ENCODE results near the gene FCN3.
"Not testable (repeated sequence)": the region's sequence is repeated elsewhere in the genome, so short reads cannot be mapped to it uniquely, and the experiment has no call there.

Gene FCN3

DNA sequence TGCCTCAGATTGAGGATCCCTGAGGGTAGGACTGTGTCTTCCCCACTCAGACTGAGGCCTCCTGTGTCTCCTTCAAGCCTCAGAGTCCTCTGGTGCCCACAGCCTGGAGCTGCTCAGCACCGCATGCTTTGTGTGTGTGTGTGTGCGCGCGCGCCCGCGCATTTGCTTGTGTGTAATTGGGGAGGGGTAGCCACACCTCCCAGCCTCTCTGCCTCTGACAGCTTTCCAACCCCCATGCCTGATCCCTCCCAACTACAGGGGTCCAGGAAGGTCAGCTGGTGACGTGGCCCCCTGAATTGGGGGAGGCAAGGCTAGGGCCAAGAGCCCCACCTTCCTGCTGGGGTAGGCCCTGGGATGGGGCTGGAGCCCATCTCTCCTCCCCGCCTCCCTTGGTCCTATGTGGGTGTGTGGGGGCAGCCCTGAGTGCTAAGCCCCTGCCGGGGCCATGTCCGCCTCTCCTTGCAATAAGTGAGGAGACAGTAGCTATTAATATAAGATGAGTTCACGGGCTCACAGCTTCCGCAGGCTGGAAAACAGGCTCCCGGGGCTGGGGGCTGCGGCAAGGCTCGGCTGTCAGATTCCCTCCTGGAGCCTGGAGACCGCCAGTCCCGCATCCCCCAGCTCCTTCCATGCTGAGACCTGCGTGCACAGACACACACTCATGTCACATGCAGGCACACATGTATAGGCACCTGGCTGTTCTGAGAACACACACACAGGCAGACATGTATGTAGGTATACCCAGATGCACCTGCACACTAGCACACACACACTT is 24.8 kb upstream of the FCN3 start:
- FAIRE-seq (no peak), DNase-seq (ENCODE audit: low spot score) (no peak)

DNA sequence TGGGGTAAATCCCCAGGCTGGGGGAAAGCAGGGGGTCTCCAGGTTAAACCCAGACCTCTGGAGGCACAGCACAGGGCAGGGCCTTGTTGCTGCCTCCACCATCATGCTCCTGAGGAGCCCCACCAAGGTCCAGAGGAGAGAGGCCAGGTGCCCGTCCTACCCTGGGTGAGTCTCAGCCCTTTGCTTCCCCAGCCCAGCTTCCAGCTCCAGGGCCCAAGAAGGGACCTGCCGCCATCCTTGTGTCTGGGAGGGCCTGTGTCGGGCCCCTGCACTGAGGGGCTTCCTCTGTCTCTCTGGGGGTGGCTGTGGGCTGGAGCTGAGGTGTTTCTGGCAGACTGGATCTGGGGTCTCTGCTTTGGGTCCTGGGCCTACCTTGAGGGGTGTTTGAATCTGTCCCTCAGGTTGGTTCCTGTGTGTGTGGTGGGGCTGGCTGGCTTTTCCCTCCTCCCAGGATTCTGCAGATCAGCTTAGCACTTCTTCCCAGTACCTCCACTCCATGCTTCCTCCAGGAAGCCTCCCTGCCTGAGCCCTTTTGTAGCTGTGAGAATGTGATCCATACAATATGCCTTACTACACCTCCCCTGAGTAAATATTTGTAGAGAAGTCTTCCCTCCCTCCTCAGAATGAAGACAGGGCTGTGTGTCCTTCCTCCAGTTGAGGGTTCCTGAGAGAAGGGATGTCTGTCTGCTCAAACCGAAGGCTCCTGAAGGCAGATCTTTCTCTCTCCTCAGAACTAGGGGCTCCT is 24.0 kb upstream of the FCN3 start:
- DNase-seq (ENCODE audit: low spot score) (no peak), FAIRE-seq (no peak)

DNA sequence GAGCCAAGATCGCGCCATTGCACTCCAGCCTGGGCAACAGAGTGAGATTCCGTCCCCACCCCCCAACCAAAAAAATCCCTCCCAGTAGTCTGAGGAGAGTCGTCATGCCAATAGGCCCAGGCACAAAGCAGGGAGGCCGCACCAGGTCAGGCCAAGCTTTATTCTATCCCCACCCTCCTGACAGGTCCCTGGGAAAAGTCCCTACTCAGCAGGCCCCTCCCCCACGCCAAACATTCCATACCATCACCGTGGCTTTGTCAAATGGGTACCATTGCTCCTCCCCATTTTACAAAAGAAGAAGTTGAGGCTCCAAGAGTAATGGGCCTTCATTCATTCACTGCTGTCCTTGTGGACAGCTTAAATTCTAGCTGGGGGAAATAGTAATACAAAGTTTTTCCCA is 23.1 kb upstream of the FCN3 start:
- FAIRE-seq: no peak
- no peak for DNase-seq (ENCODE audit: low spot score)

DNA sequence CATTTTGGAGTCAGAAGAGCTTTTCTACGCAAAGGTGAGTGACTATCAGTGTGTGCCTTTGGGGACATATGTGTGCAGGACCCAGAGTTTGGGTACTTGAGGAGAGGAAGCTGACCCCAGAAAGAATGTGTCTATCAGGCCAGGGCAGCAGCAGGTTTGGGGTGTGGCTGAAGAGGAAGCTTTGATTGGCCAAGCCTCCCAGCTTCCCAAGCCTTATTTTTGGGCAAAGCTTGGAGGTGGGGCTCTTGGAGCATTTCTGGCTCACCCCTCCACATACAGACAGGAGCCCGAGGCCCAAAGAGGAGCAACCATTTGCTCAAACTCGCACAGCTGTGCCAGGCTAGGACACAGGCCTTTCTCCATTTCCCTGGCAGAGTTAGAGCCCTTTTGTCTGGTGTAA is 22.5 kb upstream of the FCN3 start:
- FAIRE-seq (no peak), DNase-seq (ENCODE audit: low spot score) (no peak)

DNA sequence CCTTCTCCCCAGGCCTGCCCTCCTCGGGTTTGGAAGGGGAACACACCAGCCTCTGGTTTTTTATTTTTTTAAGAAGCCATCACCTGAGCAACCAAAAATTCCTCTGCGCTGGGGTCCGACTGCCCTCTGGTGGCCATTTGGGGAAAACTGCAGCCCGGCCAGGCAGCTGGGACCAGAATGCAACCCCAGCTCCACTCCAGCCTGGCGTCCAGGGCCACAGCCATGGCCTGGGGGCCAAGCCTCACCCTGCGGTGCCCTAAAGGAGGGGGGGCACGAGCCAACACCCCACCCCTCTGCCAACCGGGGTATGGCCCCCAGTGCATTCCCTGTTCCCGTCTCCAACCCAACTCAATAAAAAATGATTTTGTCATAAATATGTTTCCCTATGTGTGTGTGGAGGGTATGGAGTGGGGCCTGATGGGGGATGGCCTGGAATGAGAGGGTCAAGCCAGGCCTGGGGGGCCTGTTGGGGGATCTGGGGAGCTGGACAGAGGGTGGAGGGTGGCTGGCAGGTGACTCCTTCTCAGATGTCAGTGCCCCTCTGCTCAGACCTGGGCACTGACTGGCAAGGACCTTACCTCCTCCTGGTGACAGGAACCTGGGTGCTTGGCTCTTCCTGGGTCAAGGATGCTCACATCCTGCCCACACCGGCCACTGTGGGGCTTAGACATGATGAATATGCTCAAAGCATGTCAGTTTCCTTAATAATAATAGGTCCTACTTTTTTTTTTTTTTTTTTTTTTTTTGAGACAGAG is 21.0 kb upstream of the FCN3 start:
- DNase-seq (ENCODE audit: low spot score) (peak; percentile 41), FAIRE-seq (no peak)

DNA sequence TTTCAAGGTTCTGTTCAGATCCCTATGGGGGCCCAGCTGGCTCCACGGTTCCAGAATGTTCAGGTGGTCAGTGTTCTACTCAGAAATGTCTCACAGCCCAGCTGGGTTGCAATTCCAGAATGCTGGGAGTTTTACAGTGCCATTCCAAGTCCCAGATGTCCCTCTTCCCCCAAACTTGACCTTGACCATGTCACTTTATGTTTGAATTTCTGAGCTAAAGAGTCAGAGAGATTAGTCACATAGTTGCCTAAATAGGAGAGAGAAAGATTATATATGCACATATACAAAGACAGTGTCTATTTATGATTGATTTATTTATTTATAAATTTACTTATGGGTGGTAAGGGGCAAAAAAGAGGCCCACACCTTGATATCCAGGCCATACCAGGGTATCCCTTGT is 20.3 kb upstream of the FCN3 start:
- no peak for DNase-seq (ENCODE audit: low spot score)
- no peak for FAIRE-seq

DNA sequence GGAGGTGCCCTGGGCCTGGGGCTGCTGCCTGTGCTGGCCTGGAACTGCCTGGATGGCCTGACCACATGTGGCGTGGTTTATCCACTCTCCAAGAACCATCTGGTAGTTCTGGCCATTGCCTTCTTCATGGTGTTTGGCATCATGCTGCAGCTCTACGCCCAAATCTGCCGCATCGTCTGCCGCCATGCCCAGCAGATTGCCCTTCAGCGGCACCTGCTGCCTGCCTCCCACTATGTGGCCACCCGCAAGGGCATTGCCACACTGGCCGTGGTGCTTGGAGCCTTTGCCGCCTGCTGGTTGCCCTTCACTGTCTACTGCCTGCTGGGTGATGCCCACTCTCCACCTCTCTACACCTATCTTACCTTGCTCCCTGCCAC is 19.6 kb upstream of the FCN3 start:
- FAIRE-seq (no peak), DNase-seq (ENCODE audit: low spot score) (no peak)

DNA sequence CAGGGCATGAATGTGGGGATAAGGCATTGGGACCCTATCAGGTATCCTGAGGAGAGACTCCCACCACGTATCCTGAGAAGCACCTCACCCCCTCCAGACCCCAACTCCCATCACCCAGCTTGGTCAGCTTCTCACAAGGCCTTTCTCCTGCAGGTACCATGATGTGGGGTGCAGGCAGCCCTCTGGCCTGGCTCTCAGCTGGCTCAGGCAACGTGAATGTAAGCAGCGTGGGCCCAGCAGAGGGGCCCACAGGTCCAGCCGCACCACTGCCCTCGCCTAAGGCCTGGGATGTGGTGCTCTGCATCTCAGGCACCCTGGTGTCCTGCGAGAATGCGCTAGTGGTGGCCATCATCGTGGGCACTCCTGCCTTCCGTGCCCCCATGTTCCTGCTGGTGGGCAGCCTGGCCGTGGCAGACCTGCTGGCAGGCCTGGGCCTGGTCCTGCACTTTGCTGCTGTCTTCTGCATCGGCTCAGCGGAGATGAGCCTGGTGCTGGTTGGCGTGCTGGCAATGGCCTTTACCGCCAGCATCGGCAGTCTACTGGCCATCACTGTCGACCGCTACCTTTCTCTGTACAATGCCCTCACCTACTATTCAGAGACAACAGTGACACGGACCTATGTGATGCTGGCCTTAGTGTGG is 19.1 kb upstream of the FCN3 start:
- FAIRE-seq (no peak), DNase-seq (ENCODE audit: low spot score) (no peak)

DNA sequence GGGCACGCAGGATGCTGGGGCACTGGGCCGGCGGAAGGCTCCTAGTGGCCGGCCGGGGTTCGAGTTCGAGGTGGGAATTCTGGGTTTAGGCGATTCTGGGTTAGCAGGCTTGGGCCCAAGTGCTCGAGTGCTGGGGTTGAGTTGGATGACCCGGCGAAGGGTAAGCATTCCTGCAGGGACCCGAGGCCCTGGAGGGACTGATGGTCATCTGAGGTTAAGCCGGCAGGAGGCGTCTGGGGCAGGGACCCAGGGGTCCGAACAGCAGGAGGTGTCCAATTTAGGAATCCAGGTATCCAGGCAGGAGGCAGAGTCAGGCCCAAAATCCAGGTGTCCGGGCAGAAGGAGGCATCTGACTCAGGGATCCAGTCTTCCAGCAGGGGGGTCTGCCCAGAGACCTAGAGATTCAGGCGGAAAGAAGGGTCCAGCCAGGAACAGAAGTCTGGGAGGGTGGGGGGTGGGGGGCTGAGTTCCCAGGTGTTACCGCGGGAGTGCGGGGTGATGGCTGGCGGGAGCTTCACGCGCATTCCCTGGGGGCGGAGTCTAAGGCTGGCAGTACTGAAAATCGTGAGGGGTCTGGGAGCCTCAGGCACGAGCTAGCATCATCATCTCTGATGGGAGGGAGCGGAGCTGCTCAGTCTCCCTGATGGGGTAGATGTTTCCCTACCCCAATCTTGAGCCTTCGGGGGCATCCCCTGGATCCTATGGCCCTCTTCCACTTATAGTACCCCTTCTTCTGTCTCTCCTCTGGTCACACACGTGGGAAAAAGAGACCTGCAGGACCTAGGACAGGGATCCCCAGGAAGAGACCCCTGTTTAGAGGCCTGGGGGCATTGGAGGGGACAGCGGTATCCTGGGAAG is 18.4 kb upstream of the FCN3 start:
- no peak for FAIRE-seq

DNA sequence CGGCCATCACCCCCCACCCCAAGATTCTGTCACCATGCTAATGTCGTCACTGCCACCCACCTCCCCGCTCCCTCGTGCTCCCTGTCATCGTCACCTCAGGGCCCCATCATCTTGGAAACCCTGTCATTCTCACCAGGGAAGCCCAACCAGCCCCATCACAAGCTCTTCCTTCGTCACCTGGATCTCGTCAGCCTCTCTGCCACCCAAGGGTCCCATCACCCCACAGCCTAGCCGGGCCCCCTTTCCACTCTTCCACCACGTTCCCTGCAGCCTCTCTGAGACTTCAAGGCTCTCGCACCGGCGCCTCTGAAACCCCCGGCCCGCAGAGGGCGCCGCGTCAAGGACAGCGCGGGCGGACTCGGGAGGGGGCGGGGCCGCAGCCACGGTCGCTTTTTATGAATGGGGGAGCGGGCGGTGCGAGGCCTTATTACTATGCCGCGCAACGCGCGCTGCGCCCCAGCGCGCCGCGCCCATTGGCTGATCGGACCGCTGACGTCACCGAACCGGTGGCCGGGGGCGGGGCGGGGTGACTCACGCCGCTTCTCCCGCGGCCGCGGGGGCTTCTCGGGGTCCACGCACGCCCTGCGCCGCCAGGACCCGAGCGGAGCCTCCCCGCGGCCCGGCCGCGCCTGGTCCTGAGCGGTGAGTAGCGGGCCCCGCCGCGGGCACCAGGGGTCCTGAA is 17.6 kb upstream of the FCN3 start, which contains the start of gene GPR3:
Gene GPR3, plus strand, starts transcription at position 527 of the 682 bp plus-strand sequence. CDS start 1,177 bp downstream, outside the sequence.
- peak; percentile 67 for DNase-seq (ENCODE audit: low spot score)

More for the DNA sequence above, 18.4 kb upstream of the FCN3 start:
- no peak for DNase-seq (ENCODE audit: low spot score)

DNA sequence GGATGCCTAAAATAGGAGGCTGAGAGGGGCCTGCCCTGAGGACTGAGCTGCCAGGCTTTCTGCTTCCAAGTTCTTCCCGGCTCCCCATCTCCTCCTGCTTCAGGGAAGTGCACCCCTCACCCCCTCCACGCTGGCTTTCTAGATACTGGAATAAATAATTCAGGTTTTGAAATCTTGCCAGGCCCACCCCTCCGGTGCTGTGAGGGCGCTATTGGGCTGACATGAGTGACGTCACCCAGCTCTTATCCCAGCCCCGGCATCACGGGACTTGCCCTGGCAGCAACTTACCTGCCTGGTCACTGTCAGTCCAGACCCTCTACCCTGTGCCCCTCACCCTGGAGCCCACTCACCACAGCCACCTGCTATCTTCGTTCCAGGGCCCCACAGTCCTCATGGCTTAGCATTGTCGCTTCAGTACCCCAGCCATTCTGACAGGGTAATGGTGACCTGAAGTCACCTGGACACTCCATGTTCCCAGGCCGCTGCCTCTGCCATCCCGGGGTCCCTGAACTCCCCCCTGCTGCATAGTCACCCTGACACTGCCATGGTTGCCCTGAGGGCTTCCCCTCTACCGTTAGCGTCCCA is 17.0 kb upstream of the FCN3 start:
- no peak for DNase-seq (ENCODE audit: low spot score)
- no peak for FAIRE-seq

More for the DNA sequence above, 17.6 kb upstream of the FCN3 start, which contains the start of gene GPR3:
- FAIRE-seq: no peak

DNA sequence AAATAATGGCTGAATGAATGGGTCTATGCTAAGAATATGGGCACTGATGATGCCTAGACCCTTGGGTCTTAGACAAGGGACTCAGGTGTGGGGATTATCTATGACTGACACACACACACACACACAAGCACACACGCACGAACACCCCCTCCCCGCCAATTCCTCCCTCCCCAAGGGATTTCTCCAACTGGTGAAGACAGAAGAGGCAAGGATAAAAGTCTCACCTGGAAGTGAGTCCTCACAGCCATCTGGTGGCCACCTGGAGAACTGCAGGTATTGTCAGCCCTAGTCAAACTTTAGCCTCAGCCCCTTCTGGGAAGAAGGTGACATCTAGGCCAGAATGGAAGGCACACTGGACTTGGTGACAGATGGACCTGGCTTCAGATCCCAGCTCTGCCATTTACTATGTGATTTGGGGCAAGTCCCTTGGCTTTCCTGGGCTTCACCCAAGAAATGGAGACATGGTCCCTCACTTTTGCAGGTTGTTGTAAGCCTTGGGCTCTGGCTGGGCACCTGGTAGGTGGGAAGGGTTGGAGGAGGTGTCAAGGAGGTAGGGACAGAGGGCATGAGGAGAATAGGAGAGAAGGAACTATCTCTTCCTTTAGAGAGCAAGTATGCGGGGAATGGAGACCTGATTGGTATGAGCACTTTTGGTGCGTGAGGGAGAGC is 13.8 kb upstream of the FCN3 start:
- DNase-seq (ENCODE audit: low spot score) (peak; percentile 32), FAIRE-seq (no peak)

DNA sequence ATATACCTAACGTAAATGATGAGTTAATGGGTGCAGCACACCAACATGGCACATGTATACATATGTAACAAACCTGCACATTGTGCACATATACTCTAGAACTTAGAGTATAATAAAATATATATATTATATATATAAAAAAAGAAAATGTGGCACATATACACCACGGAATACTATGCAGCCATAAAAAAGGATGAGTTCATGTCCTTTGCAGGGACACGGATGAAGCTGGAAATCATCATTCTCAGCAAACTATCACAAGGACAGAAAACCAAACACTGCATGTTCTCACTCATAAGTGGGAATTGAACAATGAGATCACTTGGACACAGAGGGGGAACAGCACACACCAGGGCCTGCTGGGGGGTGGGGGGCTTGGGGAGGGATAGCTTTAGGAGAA is 10.2 kb upstream of the FCN3 start:
- not testable (repeated sequence) for FAIRE-seq; DNase-seq (ENCODE audit: low spot score)

DNA sequence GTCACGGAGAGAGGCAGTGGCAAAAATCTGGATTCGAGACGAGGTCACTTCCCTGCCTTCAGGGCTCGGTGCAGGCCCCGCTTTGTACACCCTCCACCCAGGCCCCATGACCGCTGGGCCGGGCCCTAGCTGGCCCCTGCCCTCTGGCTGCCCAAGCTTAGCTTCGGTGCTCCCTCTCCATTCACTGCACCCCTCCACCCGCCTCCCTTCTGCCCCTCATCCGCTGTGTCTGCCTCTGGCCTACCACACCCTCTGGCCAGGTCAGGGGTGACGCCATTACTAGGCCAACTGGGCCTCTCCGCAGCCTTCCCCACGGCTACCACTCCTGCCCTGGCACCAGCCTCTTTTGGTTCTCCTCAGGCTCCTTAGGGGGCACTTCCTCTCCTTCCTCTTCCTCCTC is 9.0 kb upstream of the FCN3 start:
- FAIRE-seq (no peak), DNase-seq (ENCODE audit: low spot score) (no peak)

DNA sequence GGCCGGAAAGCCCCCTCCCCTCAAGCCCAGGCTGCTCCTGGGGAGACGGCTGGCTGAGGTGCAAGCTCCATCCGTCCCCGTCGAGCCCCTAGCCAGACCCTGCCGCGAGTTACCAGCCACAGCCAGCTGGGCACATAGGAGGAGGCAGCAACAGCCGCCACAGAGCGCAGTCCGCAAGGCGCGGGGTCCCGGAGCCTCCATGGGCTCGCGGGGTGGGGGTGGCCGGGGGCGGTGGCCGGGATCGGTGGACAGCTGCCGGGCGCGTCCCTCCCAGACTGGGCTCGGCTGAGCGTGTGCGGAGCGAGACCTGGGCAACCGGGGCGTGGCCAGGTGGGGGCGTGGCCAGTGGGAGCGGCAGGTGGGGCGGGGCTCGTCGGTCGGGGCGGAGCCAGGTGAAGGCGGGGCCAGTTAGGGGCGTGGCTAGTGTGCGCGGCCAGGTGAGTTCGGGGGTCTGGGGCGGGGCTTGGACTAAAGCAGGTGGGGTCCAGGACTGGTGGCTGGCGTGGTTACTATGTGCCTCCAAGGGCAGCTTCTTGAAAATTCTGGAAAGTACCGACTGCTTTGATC is 8.5 kb upstream of the FCN3 start, which contains the start of gene CD164L2:
Gene CD164L2, minus strand, starts transcription at position 295 of the 567 bp plus-strand sequence. Its CDS starts 94 bp downstream, at position 201.
- DNase-seq (ENCODE audit: low spot score) (no peak), FAIRE-seq (no peak)

DNA sequence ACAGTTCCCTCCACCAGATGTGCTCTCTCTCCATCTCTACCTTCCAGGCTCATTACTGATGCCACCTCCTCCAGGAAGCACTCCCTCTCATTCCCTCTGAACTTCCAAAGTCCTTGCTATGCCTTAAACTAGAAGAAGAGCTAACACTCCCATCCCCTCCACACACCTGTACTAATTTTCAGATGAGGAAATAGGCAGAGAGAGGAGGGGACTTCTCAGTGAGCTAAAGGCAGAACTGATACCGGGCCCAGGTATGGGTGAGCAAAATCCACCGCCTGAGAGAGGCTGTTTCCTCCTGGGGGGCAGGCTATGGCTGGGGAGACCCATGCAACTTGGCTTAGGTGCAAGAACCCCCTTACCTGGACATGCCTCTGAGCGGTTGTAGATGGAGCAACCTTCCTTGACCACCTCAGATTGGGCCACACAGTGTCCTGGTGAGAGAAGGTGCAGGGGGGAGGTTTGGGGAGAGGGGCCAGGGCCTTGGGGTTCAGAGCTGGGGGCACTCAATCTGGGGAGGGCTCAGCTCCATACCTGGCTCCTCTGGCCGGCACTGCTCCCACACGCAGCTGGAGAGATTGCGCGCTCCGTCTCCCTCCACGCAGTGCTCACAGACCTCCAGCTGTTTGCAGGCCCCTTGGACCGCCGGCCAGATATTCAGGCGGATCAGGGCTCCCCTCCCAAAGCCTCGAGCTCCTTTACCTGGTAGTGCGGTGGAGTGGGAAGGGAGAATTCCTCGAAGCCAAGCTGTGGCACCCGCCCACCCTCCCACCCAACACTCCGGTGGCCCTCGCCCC is 7.5 kb upstream of the FCN3 start:
- DNase-seq (ENCODE audit: low spot score) (no peak), FAIRE-seq (no peak)

Data from RCC 7860 (cell line).